Caki2 (cell line): ENCODE measurements around the gene ZCCHC7. TPM values are rescaled to one million over a fixed set of nuclear protein-coding genes. Genes with fewer than 3 reads are reported as not detected.
A peak's percentile ranks its signal among the peaks of the same experiment; 100 is the strongest.
"Not testable (repeated sequence)": the region's sequence is repeated elsewhere in the genome, so short reads cannot be mapped to it uniquely, and the experiment has no call there.

Source experiments
- DNase-seq: peaks from one replicate; pipeline ENCODE4 v3.0.0-alpha.2; 2015; ENCODE audit warnings: low read depth
- in situ Hi-C: cut with HindIII; loops from 2 replicates; pipeline ENCODE4 v1.10.0; 2016; ENCODE audit warnings: low sequenced_read_pairs, low pct_unique_long_range_greater_than_20kb, mixed read lengths
- total RNA-seq: library from RNA; depleted of rRNA; stranded (reverse); fragments of >200 nt; shearing (Covaris generic); gene quantifications from 2 replicates; pipeline ENCODE4 v1.2.3, GENCODE V29; 2014; ENCODE audit warnings: low replicate concordance

Gene ZCCHC7
- total RNA-seq, 1 experiment from 2014 or later, result 15.4 TPM

DNA sequence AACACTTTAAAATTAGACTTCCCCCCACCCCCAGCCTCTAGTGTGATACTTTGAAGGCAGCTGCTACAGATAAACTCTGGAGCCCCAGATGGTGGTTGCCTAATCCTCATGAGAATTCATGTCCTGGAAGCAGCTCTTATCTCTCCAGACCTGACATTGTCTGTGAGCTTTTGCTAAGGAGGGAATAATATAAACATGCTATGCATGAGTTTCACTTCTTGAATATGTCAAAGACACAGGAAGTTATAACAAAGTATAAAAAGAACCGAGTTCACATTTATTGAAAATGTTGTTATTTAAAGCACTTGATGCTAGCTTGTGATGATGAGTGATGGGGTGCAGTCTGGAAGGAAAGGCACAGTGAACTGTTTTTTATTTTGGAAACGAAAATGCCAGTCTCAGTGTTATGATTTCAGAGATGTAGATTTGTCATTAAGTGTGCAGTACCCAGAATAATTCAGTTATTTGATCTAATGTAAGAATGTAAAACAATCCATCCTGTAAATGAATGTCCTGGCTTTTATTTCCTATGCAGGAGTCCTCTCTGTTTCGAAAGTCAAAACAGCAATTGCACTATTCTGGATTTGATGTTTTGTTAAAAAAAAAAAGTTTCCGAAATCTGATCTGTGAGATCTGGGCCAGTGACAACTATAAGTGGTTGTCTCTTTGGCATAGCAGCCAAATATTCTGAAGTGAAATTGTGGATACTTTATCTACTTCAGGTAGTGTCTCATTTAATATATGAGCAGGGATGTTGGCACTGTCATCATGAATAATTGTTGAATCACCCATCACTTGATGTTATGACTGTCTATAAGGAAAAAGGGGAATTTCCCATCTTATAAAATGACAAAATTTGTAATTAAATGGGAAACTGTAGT, 77.0 kb downstream of the ZCCHC7 start:
- in situ Hi-C loops, result no loop called here

GRCh38 chr9:37198039-37198729, 77.8 kb downstream of the ZCCHC7 start:
- in situ Hi-C loops, result no loop called here

More for the DNA sequence above, 77.0 kb downstream of the ZCCHC7 start:
- DNase-seq, result no peak

DNA sequence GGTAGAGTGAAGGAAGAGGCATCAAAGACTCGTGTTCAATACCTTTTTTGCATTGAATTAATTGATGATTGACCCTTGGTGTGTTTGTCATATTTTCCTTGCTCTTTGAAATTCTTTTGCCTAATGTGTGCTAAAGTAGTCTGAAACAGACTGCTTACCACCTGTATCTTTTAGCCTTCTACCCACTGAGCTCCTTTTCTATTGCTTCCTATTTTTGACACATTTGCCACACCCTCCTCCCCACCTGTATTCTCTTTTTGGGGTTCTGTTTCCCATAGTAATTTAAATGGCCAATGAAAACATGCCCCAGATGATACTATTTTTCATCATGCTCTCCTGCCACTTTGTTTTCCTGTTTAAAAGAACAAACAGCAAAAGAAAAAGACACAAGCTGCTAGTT, 78.5 kb downstream of the ZCCHC7 start:
- in situ Hi-C loops, result no loop called here

More at GRCh38 chr9:37198039-37198729, 77.8 kb downstream of the ZCCHC7 start:
- no peak for DNase-seq

GRCh38 chr9:37200433-37201005, 80.1 kb downstream of the ZCCHC7 start:
- in situ Hi-C loops, result no loop called here

More for the DNA sequence above, 78.5 kb downstream of the ZCCHC7 start:
- DNase-seq, result no peak

GRCh38 chr9:37201581-37201980, 81.2 kb downstream of the ZCCHC7 start:
- in situ Hi-C loops, result no loop called here
- DNase-seq, result no peak

More at GRCh38 chr9:37200433-37201005, 80.1 kb downstream of the ZCCHC7 start:
- peak; percentile 19 for DNase-seq

DNA sequence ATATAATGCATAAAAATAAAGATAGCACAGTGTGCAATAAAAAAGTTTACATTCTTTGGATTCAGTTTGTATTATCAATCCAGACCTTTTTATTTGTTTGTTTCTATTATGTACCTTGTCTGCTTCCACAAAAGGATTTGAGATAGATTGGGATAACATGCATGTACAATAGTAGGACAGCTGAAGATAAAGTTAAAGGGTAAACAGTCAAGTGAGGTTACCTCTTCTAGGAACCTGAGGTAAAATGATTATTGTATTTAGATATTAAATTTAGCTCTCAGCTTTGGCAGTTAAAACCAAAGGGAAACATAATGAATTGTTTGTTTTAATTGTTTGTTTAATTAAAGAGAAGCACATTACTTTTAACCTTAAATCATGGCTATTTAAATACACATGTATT, 81.7 kb downstream of the ZCCHC7 start:
- in situ Hi-C loops, result no loop called here
- DNase-seq, result no peak

DNA sequence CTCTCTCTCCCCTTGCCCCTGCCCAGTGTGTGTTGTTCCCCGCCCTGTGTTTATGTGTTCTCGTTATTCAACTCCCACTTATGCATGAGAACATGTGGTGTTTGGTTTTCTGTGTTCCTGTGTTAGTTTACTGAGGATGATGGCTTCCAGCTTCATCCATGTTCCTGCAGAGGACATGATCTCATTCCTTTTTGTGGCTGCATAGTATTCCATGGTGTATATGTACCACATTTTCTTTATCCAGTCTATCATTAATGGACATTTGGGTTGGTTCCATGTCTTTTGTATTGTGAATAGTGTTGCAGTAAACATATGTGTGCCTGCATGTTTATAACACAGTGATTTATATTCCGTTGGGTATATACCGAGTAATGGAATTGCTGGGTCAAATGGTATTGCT, 83.1 kb downstream of the ZCCHC7 start:
- DNase-seq, in situ Hi-C loops: not testable (repeated sequence)

DNA sequence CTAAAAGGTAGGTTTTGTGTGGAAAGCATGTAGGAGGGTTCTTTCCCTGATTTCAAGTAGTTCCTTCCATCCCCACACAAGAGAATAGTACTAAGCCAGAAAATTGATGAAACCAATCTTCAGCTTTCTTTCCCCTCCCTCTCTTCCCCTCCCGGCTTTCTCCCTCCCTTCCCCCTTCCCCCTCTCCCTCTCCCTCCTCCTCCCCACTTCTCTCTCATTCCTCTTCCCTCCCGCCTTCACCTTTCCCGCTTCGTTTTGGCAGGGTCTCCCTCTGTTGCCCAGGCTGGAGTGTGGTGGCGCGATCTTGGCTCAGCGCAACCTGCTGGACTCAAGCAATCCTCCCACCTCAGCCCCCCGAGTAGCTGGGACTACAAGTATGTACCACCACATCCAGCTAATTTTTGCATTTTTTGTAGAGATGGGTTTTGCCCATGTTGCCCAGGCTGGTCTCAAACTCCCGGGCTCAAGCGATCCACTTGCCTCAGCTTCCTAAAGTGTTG, 85.8 kb downstream of the ZCCHC7 start:
- in situ Hi-C loops, result no loop called here
- no peak for DNase-seq

GRCh38 chr9:37209431-37210386, 89.3 kb downstream of the ZCCHC7 start:
- no peak for DNase-seq
- in situ Hi-C loops, result no loop called here

DNA sequence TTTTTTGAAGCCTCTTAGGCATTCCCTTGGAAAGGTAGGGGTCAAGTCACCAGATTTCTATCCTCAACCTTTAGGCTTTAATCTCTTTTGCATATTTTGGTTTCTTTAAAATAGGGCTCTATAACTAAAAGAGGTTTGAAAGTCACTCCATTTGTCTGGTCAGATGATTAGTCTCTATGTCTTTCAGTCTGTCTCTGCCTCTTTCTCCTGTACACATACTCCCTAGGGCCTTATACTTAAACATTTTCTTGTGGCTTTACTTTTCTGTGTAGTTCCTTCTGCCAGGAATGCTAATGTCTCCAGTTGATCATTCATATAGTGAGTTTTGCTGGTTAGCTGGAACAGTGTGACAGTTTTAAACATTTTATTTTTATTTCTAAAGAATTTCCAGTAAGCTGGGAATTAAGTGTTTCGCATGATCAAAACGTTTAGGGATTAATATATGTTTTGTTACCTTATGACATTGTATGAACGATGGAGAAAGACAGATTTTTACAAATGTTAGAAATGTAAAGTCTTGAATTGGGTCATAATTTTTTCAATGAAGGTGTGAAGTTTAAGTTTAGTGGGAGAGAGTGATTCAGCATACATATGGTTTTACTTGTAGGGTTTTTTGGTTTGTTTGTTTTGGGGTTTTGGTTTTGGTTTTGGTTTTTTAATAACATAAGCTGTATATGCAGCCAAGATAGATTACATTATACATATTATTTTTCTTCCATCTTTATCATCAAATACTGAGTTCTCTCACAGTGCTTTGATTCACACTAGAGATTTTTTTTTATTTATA, 90.6 kb downstream of the ZCCHC7 start:
- in situ Hi-C loops, result no loop called here
- DNase-seq, result no peak

GRCh38 chr9:37212435-37212834, 92.1 kb downstream of the ZCCHC7 start:
- DNase-seq, result no peak
- in situ Hi-C loops, result no loop called here

DNA sequence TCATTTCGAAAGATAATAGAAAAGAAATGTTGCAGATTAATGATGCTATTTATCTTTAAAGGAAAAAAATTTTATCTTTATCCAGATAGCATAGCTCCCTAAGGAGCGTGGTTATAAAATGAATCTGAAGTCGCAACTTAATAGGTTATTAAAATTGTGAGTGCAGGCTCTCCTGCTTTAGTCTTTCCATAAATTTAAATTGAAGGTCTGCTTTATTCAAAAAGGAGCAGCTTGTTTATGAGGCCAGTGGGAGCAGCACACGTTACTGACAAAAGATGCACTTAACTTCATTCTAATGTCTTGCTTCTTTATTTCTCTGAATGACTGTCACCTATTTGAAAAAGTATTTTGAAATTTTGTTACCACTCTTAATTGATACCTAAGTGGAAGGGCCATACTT, 95.0 kb downstream of the ZCCHC7 start:
- in situ Hi-C loops, result no loop called here
- DNase-seq, result no peak

DNA sequence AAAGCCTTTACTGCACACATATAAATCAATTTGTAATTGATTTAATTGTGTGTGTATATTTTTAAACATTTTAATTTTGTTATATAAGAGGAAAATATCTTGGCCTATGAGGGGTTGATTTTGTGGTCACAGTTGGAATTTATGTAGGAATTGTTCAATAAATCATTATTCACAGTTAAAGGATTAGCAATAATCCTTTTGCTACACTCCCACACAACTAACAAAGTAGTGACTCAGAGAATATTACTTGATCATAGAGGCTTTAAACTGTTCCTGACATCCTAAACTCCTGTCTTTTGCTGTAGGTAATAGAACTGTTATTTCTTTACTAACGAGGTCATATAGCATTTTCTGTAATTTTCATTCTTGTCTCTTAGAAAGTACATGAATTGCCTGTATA, 95.5 kb downstream of the ZCCHC7 start:
- in situ Hi-C loops, result no loop called here
- no peak for DNase-seq

- in situ Hi-C loops, result no loop called here
- DNase-seq, result no peak
Measured at GRCh38 chr9:37217161-37217560, 96.8 kb downstream of the ZCCHC7 start.

- no peak for DNase-seq
- in situ Hi-C loops, result no loop called here
Measured at GRCh38 chr9:37218800-37219425, 98.5 kb downstream of the ZCCHC7 start.

GRCh38 chr9:37220971-37221370, 100.6 kb downstream of the ZCCHC7 start:
- in situ Hi-C loops, result no loop called here
- no peak for DNase-seq
